Thyroid gland (tissue), 4 donors: ENCODE data around the gene MRPL51.
"Not testable (repeated sequence)": the region's sequence is repeated elsewhere in the genome, so short reads cannot be mapped to it uniquely, and the experiment has no call there.

Experiments used
- POLR2A ChIP-seq, 2 donors: fragments of 450-650 bp; IDR thresholded peaks; one replicate each; pipeline ENCODE4 v1.6.1; 2017; ENCODE audit warnings: antibody characterized with exemption in 2 of 2, mild to moderate bottlenecking in 2 of 2, moderate library complexity in 1 of 2
- TF ChIP-seq, protein P1 (sequence below), 6 experiments: fragments of 200-600 bp in 3 of 6; fragments of 450-650 bp in 3 of 6; sonication (generic) in 3 of 6; IDR thresholded peaks; one replicate each; pipeline ENCODE4 v1.5.1; 2016 to 2019; ENCODE audit warnings: antibody characterized with exemption in 6 of 6, mild to moderate bottlenecking in 2 of 6, inconsistent platforms in 1 of 6, moderate library complexity in 1 of 6

DNA sequence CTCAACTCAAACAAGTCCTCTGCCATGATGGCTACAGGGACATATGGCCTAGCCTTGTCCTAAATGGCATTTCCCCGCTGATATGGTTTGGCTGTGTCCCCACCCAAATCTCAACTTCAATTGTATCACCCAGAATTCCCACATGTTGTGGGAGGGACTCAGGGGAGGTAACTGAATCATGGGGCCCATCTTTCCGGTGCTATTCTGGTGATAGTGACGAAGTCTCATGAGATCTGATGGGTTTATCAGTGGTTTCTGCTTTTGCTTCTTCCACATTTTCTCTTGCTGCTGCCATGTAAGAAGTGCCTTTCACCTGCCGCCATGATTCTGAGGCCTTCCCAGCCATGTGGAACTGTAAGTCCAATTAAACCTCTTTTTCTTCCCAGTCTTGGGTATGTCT is 26.3 kb downstream of the MRPL51 start:
- TF ChIP-seq, protein P1, sequence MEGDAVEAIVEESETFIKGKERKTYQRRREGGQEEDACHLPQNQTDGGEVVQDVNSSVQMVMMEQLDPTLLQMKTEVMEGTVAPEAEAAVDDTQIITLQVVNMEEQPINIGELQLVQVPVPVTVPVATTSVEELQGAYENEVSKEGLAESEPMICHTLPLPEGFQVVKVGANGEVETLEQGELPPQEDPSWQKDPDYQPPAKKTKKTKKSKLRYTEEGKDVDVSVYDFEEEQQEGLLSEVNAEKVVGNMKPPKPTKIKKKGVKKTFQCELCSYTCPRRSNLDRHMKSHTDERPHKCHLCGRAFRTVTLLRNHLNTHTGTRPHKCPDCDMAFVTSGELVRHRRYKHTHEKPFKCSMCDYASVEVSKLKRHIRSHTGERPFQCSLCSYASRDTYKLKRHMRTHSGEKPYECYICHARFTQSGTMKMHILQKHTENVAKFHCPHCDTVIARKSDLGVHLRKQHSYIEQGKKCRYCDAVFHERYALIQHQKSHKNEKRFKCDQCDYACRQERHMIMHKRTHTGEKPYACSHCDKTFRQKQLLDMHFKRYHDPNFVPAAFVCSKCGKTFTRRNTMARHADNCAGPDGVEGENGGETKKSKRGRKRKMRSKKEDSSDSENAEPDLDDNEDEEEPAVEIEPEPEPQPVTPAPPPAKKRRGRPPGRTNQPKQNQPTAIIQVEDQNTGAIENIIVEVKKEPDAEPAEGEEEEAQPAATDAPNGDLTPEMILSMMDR (IDR thresholded peaks at IDR 0.05) = not testable (repeated sequence)
- TF ChIP-seq POLR2A (IDR thresholded peaks at IDR 0.05) = not testable (repeated sequence)
